HCT116 (cell line): ENCODE measurements around the gene ZNF154.

Source experiments
- CTCF ChIP-seq, 3 experiments: fragments of 200-600 bp in 1 of 3; sonication (generic) in 1 of 3; IDR thresholded peaks in 2 of 3; conservative IDR thresholded peaks in 1 of 3; 2 replicates each; pipeline ENCODE4 v1.5.1; 2012 to 2017; ENCODE audit warnings: low read depth in 2 of 3, low read length in 2 of 3, antibody characterized with exemption in 1 of 3, borderline replicate concordance in 1 of 3, control low read depth in 1 of 3, mild to moderate bottlenecking in 1 of 3, mixed read lengths in 1 of 3, mixed run types in 1 of 3, moderate library complexity in 1 of 3; ENCODE audit not compliant: insufficient read depth in 1 of 3
- EZH2 ChIP-seq: fragments of 200-600 bp; sonication (generic); IDR thresholded peaks from 2 replicates; pipeline ENCODE4 v1.6.1; 2017; ENCODE audit warnings: antibody characterized with exemption, mixed run types
- FOSL1 ChIP-seq: IDR thresholded peaks from 2 replicates; pipeline ENCODE4 v1.6.1; 2012; ENCODE audit warnings: low read depth
- JUND ChIP-seq: IDR thresholded peaks from 2 replicates; pipeline ENCODE4 v1.6.1; 2012
- MAX ChIP-seq: IDR thresholded peaks from 2 replicates; pipeline ENCODE4 v1.6.1; 2012
- RAD21 ChIP-seq: IDR thresholded peaks from 2 replicates; pipeline ENCODE4 v1.6.1; 2012; ENCODE audit warnings: low read depth, mild to moderate bottlenecking
- SIN3A ChIP-seq: IDR thresholded peaks from 2 replicates; pipeline ENCODE4 v1.6.1; 2012; ENCODE audit warnings: low read depth
- SP1 ChIP-seq: IDR thresholded peaks from 2 replicates; pipeline ENCODE4 v1.6.1; 2012; ENCODE audit warnings: low read depth
- ZBTB33 ChIP-seq: IDR thresholded peaks from 2 replicates; pipeline ENCODE4 v1.6.1; 2011; ENCODE audit warnings: mild to moderate bottlenecking, low read length, moderate library complexity; ENCODE audit not compliant: insufficient replicate concordance; ENCODE audit errors: extremely low read depth
- ZNF274 ChIP-seq: fragments of 200-500 bp; sonication (Bioruptor generic); IDR thresholded peaks from 2 replicates; pipeline ENCODE4 v1.6.1; 2014; ENCODE audit warnings: mild to moderate bottlenecking, low read depth, low read length, inconsistent platforms
- TF ChIP-seq, protein P1 (sequence below): IDR thresholded peaks from 2 replicates; pipeline ENCODE4 v1.6.1; 2012; ENCODE audit warnings: low read depth

DNA sequence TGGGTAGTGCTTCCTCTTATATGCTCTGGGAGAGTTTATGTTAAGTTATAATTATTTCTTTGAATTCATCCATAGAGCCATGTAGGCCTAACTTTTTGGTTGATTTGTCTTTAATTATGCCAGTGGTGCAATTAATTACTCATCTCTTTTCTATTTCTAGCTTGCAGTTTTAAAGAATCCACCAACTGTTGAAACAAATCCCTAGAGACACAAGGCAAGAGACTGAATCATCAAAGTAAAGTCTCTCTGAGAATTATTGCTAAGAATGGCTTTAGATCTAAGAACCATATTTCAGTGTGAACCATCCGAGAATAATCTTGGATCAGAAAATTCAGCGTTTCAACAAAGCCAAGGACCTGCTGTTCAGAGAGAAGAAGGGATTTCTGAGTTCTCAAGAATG lies 33.1 kb downstream of the ZNF154 start:
- no peak for TF ChIP-seq RAD21
- TF ChIP-seq SP1 = no peak
- no peak for TF ChIP-seq CTCF (IDR thresholded peaks at IDR 0.05 in 2 of 3, conservative IDR thresholded peaks at IDR 0.05 in 1 of 3; ENCODE audit: borderline replicate concordance in 1 of 3, insufficient read depth in 1 of 3, low read depth in 2 of 3, low read length in 2 of 3)
- TF ChIP-seq SIN3A = no peak
- no peak for TF ChIP-seq FOSL1
- no peak for TF ChIP-seq ZBTB33
- TF ChIP-seq ZNF274 = no peak
- no peak for TF ChIP-seq MAX
- TF ChIP-seq JUND = no peak
- no peak for TF ChIP-seq EZH2
- TF ChIP-seq, protein P1, sequence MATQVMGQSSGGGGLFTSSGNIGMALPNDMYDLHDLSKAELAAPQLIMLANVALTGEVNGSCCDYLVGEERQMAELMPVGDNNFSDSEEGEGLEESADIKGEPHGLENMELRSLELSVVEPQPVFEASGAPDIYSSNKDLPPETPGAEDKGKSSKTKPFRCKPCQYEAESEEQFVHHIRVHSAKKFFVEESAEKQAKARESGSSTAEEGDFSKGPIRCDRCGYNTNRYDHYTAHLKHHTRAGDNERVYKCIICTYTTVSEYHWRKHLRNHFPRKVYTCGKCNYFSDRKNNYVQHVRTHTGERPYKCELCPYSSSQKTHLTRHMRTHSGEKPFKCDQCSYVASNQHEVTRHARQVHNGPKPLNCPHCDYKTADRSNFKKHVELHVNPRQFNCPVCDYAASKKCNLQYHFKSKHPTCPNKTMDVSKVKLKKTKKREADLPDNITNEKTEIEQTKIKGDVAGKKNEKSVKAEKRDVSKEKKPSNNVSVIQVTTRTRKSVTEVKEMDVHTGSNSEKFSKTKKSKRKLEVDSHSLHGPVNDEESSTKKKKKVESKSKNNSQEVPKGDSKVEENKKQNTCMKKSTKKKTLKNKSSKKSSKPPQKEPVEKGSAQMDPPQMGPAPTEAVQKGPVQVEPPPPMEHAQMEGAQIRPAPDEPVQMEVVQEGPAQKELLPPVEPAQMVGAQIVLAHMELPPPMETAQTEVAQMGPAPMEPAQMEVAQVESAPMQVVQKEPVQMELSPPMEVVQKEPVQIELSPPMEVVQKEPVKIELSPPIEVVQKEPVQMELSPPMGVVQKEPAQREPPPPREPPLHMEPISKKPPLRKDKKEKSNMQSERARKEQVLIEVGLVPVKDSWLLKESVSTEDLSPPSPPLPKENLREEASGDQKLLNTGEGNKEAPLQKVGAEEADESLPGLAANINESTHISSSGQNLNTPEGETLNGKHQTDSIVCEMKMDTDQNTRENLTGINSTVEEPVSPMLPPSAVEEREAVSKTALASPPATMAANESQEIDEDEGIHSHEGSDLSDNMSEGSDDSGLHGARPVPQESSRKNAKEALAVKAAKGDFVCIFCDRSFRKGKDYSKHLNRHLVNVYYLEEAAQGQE = no peak
